SH-SY5Y (cell line): ENCODE measurements around the gene CCDC117.

Experiments used
- GATA2 ChIP-seq: IDR thresholded peaks from 2 replicates; pipeline ENCODE4 v1.6.1; 2011; ENCODE audit warnings: mild to moderate bottlenecking, low read depth, low read length
- GATA3 ChIP-seq: IDR thresholded peaks from 2 replicates; pipeline ENCODE4 v1.6.1; 2011; ENCODE audit warnings: low read depth, mild to moderate bottlenecking, low read length, moderate library complexity

- TF ChIP-seq GATA3 (no peak), GATA2 (no peak)
Measured at GRCh38 chr22:28730179-28730578, 42.3 kb upstream of the CCDC117 start.
